ENCODE data around the gene MOB1A. TPM values are rescaled to one million over a fixed set of nuclear protein-coding genes. Genes with fewer than 3 reads are reported as not detected.

Gene MOB1A
- total and polyA plus RNA-seq, 2 of the 8 experiments (the other 6 are each of a cell fraction or from before 2014, with no cell fraction given) = 21.6 to 91.7 TPM

DNA sequence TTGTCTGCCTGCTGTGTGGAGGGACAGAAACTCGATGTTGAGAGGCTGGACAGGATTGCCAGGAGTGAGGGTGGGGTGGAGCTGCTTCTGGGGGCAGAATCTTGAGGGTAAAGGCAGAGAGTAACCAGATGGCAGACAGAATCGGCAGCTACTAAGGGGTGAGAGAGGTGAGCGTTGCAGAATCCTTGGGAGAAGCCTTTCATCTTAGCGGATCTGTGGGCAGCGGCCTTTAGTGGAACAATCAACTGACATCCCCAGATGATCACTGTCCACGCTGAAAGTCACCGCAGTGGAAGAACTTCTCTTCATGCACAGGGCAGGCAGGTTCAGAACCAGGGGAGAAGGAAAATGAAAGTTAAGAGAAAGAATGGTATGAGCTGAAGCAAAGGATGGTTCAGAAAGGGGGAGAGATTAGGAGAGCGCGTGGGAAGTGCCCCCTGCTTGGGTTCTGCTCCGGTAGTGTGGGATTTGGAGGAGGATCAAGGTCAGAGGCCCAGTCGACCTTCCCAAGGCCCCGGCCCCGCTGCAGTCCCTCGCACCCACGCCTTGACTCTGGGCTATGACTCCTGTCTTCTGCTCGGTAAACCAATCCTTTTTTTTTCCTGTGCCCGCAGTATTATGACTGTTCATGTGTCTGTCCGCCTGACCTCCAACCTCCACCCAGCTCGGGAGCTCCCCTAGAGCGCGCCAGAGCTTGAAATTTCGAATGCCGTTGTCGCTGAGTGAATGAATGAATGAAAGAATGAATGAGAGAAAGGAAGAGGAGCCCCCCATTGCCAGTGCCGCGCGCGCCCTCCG, 31.6 kb downstream of the MOB1A start:
- Histone ChIP-seq H2AFZ (ENCODE audit: low read length) (0 out of 2 replicates have a peak overlapping the region, but pooled peaks have one; percentile 29), H3K4ac (replicated peaks; ENCODE audit: insufficient read length, low read depth, low read length) (no peak overlapping the region), H3K9me3 (ENCODE audit: insufficient read depth in 2 of 2, low read depth in 1 of 2, low read length in 1 of 2) (no peaks in the 10 kb centered on the region), H3K18ac (ENCODE audit: extremely low read depth, low read length) (no peak overlapping the region), H3K79me1 (ENCODE audit: low read depth, low read length) (peaks cover 3% of the 10 kb centered on the region; the same call in 1 of the 2 replicates), H3K4me3 (ENCODE audit: extremely low read depth in 1 of 4, insufficient read depth in 2 of 4, low read depth in 3 of 4, low read length in 4 of 4) (peak overlapping the region; percentile 68 to 93 (median 74)), H3K14ac (ENCODE audit: insufficient read length) (no peak overlapping the region), H3K23me2 (ENCODE audit: low read depth, low read length) (peaks cover 15% of the 10 kb centered on the region; the same call in 1 of the 2 replicates), H2BK120ac (replicated peaks; ENCODE audit: low read depth, low read length) (no peak overlapping the region), H3K23ac (ENCODE audit: insufficient read length) (no peak overlapping the region), H3K9ac (replicated peaks in 1 of 4; ENCODE audit: extremely low read depth in 1 of 4, low read depth in 3 of 4, low read length in 3 of 4) (peak overlapping the region; percentile 69 to 92 (median 76)), H2BK5ac (ENCODE audit: low read depth, low read length) (peak overlapping the region; percentile 19; the same call in 1 of the 2 replicates), H3K4me1 (replicated peaks in 1 of 4; ENCODE audit: control insufficient read depth in 3 of 4, insufficient read depth in 4 of 4, low read length in 3 of 4) (peaks cover 0 to 8% (median 2%) of the 10 kb centered on the region in 4 experiments; a peak in 4 of 7 replicates), H3K4me2 (ENCODE audit: insufficient read depth in 1 of 2, low read depth in 2 of 2, low read length in 2 of 2) (peak overlapping the region; percentile 89), H3K27ac (ENCODE audit: low read depth, low read length) (peak overlapping the region; percentile 17; the same call in 1 of the 2 replicates), H3K79me2 (ENCODE audit: control insufficient read depth in 1 of 2, insufficient read depth in 2 of 2, low read length in 2 of 2) (peaks cover 0 to 10% of the 10 kb centered on the region in 2 experiments; a peak in 2 of 4 replicates), H2BK20ac (ENCODE audit: low read length) (no peak overlapping the region), H2AK5ac (ENCODE audit: low read depth, low read length) (no peak overlapping the region), H2BK12ac (ENCODE audit: low read depth, low read length) (no peak overlapping the region), H4K20me1 (replicated peaks in 1 of 2; ENCODE audit: control insufficient read depth in 1 of 2, insufficient read depth in 2 of 2, low read length in 2 of 2) (peaks cover 0 to 5% of the 10 kb centered on the region in 2 experiments), H3K27me3 (replicated peaks in 1 of 4; ENCODE audit: control insufficient read depth in 3 of 4, extremely low read depth in 1 of 4, insufficient read depth in 3 of 4, low read length in 3 of 4) (no peaks in the 10 kb centered on the region), H3K36me3 (ENCODE audit: control insufficient read depth in 2 of 4, insufficient read depth in 4 of 4, low read length in 3 of 4) (peaks cover 0 to 17% (median 0%) of the 10 kb centered on the region in 4 experiments; a peak in 1 of 8 replicates), H2BK15ac (ENCODE audit: low read length) (no peak overlapping the region), H4K5ac (ENCODE audit: insufficient read length, low read depth, low read length) (peak overlapping the region; percentile 38), H4K91ac (replicated peaks; ENCODE audit: insufficient read length, low read length) (no peak overlapping the region), H4K8ac (ENCODE audit: extremely low read depth, insufficient read depth, low read length) (peak overlapping the region; percentile 72; the same call in 1 of the 2 replicates), H3K56ac (replicated peaks; ENCODE audit: insufficient read length, low read depth, low read length) (no peak overlapping the region)
- POLR2A ChIA-PET (ENCODE audit: partially characterized antibody) = interaction anchor here (1.0 to 68.3 kb wide), 15 partner anchors 9 to 239 kb away, joined by 3 to 2699 read pairs (median 4); partner anchors contain the start of genes MOB1A, MTHFD2 and TET3
- TF ChIP-seq SIN3A (conservative IDR thresholded peaks at IDR 0.05 in 1 of 2, IDR thresholded peaks at IDR 0.05 in 1 of 2; ENCODE audit: low read depth in 1 of 2, low read length in 2 of 2) (no peak; a peak in 1 of 4 replicates), FOSL1 (IDR thresholded peaks at IDR 0.05; ENCODE audit: insufficient read depth, low read depth, low read length) (no peak)
- WGBS, 2 experiments (ENCODE audit: extremely low coverage in 1 of 2, insufficient coverage in 1 of 2, insufficient read length in 1 of 2, insufficient replicate concordance in 2 of 2, low coverage in 1 of 2, low lambda C conversion rate in 2 of 2, missing lambda C conversion rate in 1 of 2) = 28% methylated on average over 24 of the region's 29 CpGs; no CpG with 5 or more reads in 1 of the 2 experiments
- CTCF ChIA-PET (ENCODE audit: partially characterized antibody) = interaction anchor here (0.6 to 7.3 kb wide), 21 partner anchors 9 to 383 kb away, joined by 3 to 48 read pairs (median 4); partner anchors contain the start of gene MOB1A
- DNase-seq (ENCODE audit: low read depth in 1 of 2, low spot score in 2 of 2) (no peak), FAIRE-seq (no peak)

All from H1 (cell line).